Measurements from ENCODE around the gene ZCCHC14. TPM values are rescaled to one million over a fixed set of nuclear protein-coding genes. Genes with fewer than 3 reads are reported as not detected.
A peak's percentile ranks its signal among the peaks of the same experiment; 100 is the strongest.

Gene ZCCHC14
- total and polyA plus RNA-seq, 2 of the 13 experiments (the other 11 are each of a cell fraction or from before 2014, with no cell fraction given): 12.4 to 12.5 TPM

DNA sequence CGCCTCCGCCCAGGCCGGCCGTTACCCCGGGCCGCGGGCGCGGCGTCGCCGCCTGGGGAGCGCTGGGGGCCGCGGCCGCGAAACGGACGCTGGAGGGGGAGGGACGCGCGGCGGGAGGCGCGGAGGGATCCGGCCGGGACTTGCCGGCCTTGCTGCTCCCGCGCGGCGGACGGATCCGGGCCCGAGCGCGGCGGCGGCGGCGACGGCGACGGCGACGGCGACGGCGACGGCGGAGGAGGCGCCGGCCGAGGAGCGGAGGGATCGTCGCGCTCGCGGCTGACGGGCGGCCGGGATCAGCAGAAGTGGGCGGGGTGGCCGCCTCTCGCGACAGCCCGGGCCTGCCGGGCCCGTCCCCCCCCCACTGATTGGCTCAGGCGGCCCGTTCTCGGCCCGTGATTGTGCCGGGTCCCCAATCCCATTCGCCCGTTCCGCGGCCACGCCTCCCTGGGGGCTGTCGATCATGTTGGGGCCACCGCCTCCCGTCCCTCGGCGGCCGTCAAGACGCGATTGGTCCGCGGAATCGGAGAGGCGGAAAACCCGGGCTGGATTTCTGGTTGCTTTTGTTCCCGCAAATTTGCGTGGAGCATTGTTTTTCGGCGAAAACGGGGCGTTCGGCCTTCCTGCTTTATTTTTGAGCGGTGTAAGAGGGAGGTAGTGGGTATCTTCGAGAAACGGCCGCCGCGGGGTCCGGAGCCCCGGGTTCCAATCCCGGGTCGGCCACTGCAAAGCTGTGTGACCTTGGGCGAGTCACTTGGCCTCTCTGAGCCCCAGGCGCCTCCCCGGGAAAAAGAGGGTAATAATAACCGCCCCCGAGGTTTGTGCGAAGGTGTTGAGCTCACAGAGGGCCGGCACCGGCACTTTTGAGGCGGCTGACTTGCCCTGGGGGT is at the start of gene ZCCHC14 (continued):
- TF ChIP-seq, protein P1, sequence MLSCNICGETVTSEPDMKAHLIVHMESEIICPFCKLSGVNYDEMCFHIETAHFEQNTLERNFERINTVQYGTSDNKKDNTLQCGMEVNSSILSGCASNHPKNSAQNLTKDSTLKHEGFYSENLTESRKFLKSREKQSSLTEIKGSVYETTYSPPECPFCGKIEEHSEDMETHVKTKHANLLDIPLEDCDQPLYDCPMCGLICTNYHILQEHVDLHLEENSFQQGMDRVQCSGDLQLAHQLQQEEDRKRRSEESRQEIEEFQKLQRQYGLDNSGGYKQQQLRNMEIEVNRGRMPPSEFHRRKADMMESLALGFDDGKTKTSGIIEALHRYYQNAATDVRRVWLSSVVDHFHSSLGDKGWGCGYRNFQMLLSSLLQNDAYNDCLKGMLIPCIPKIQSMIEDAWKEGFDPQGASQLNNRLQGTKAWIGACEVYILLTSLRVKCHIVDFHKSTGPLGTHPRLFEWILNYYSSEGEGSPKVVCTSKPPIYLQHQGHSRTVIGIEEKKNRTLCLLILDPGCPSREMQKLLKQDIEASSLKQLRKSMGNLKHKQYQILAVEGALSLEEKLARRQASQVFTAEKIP (CRISPR knock-in tag; IDR thresholded peaks at IDR 0.05; ENCODE audit: borderline replicate concordance): no peak
- TF ChIP-seq ZNF121 (CRISPR knock-in tag; IDR thresholded peaks at IDR 0.05): no peak; the same call in 1 of the 2 replicates
- TF ChIP-seq ZC3H13 (CRISPR knock-in tag; IDR thresholded peaks at IDR 0.05): peak; percentile 73; the same call in 1 of the 2 replicates
- TF ChIP-seq ZNF780A (CRISPR knock-in tag; IDR thresholded peaks at IDR 0.05): no peak
- TF ChIP-seq ZNF484 (CRISPR knock-in tag; IDR thresholded peaks at IDR 0.05; ENCODE audit: borderline replicate concordance, low read depth): no peak
- TF ChIP-seq, protein P2, sequence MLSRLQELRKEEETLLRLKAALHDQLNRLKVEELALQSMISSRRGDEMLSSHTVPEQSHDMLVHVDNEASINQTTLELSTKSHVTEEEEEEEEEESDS (CRISPR knock-in tag; IDR thresholded peaks at IDR 0.05; ENCODE audit: borderline replicate concordance): no peak
- no peak; the same call in 1 of the 2 replicates for TF ChIP-seq ZNF225 (CRISPR knock-in tag; IDR thresholded peaks at IDR 0.05)
- TF ChIP-seq, protein P3, sequence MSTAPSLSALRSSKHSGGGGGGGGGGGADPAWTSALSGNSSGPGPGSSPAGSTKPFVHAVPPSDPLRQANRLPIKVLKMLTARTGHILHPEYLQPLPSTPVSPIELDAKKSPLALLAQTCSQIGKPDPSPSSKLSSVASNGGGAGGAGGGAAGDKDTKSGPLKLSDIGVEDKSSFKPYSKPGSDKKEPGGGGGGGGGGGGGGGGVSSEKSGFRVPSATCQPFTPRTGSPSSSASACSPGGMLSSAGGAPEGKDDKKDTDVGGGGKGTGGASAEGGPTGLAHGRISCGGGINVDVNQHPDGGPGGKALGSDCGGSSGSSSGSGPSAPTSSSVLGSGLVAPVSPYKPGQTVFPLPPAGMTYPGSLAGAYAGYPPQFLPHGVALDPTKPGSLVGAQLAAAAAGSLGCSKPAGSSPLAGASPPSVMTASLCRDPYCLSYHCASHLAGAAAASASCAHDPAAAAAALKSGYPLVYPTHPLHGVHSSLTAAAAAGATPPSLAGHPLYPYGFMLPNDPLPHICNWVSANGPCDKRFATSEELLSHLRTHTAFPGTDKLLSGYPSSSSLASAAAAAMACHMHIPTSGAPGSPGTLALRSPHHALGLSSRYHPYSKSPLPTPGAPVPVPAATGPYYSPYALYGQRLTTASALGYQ (CRISPR knock-in tag; IDR thresholded peaks at IDR 0.05): 0 out of 2 replicates have a peak, but pooled peaks have one; percentile 57
- TF ChIP-seq HNRNPH1 (optimal IDR thresholded peaks at IDR 0.05; ENCODE audit: low read depth, low read length): no peak
- no peak for TF ChIP-seq ZBTB38 (CRISPR knock-in tag; IDR thresholded peaks at IDR 0.05)
- TF ChIP-seq ZNF546 (CRISPR knock-in tag; conservative IDR thresholded peaks at IDR 0.05): peak; percentile 62; the same call in 1 of the 2 replicates
- no peak for TF ChIP-seq REXO4 (CRISPR knock-in tag; IDR thresholded peaks at IDR 0.05; ENCODE audit: borderline replicate concordance)
- no peak for TF ChIP-seq ZSCAN29 (CRISPR knock-in tag; conservative IDR thresholded peaks at IDR 0.05)
- TF ChIP-seq LCORL (IDR thresholded peaks at IDR 0.05): no peak
- TF ChIP-seq LCORL (CRISPR knock-in tag; IDR thresholded peaks at IDR 0.05): peak; percentile 62
- TF ChIP-seq ZNF564 (CRISPR knock-in tag; IDR thresholded peaks at IDR 0.05): no peak
- TF ChIP-seq SMYD3 (CRISPR knock-in tag; IDR thresholded peaks at IDR 0.05): no peak
- TF ChIP-seq CAMTA2 (CRISPR knock-in tag; IDR thresholded peaks at IDR 0.05; ENCODE audit: borderline replicate concordance): no peak
- peak; percentile 63; the same call in 1 of the 2 replicates for TF ChIP-seq KAT8 (CRISPR knock-in tag; IDR thresholded peaks at IDR 0.05)
- TF ChIP-seq ZNF775 (CRISPR knock-in tag; IDR thresholded peaks at IDR 0.05; ENCODE audit: borderline replicate concordance): no peak
- no peak for TF ChIP-seq DR1 (CRISPR knock-in tag; IDR thresholded peaks at IDR 0.05)
- TF ChIP-seq CREM (IDR thresholded peaks at IDR 0.05): peak; percentile 10; the same call in 1 of the 2 replicates
- no peak for TF ChIP-seq CREM (CRISPR knock-in tag; IDR thresholded peaks at IDR 0.05)
- peak; percentile 91 for TF ChIP-seq ADNP (CRISPR knock-in tag; IDR thresholded peaks at IDR 0.05)
- TF ChIP-seq ETV5 (CRISPR knock-in tag; IDR thresholded peaks at IDR 0.05; ENCODE audit: borderline replicate concordance): 0 out of 2 replicates have a peak, but pooled peaks have one; percentile 7
- peak; percentile 36 for TF ChIP-seq MED1 (CRISPR knock-in tag; IDR thresholded peaks at IDR 0.05)
- TF ChIP-seq EP300 (IDR thresholded peaks at IDR 0.05; ENCODE audit: low read depth in 2 of 2, low read length in 2 of 2): peak; percentile 8 to 46; a peak in 2 of 4 replicates
- TF ChIP-seq EP300 (CRISPR knock-in tag; IDR thresholded peaks at IDR 0.05; ENCODE audit: borderline replicate concordance): no peak

Measured in HepG2 (cell line).